ENCODE results near the gene MAP7D2. TPM values are rescaled to one million over a fixed set of nuclear protein-coding genes. Genes with fewer than 3 reads are reported as not detected.
A peak's percentile ranks its signal among the peaks of the same experiment; 100 is the strongest.

The MAP7D2 gene
- total and polyA plus RNA-seq, 2 of the 13 experiments (the other 11 are each of a cell fraction or from before 2014, with no cell fraction given): 9.6 to 10.5 TPM

DNA sequence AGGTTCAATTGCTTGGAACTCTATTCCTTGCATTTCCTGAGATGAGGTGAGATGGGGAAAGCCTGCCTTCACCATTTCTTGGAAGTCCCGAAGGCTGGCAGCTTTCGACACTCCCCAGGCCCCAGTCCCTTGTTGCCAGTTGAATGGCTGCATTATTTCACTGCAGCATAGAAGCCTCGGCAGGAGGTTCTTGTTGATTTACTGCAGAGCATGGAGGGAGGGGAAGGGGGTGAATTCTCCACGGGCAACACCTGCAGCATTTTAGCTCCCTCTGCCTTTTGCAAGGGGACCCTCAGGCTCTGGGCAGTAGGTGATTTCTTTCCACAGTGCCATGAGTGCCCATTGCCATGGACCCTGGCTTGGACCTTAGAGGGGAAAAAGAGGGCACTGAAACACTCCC lies 115.1 kb downstream of the MAP7D2 start:
- no peak overlapping the region for H3K27ac ChIP-seq (ENCODE audit: extremely low read length, insufficient read depth, low read length)
- H3K9ac ChIP-seq (ENCODE audit: insufficient read depth, low read depth, low read length): no peak overlapping the region

DNA sequence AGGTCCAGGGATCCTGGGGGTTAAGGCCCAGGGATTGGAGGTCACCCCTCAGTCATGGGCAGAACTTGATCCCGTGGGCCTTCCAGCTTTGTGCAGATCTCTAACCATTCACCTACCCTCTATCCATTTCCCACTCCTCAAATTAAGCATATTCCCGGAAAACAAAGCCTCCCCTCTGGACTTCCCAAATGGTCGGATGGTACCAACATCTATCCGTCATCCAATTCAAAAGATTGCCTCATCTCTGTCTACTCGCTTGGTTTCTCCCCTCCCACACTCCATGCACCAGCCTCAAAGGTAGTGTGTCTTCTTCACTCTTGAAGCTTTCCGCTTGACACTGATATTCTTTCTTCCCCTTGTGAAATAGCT lies 125.4 kb downstream of the MAP7D2 start:
- peak overlapping the region; percentile 44 to 63 (median 45) for H3K4me3 ChIP-seq (replicated peaks in 1 of 3; ENCODE audit: insufficient read depth in 1 of 3, low read depth in 2 of 3, low read length in 3 of 3)
- peak overlapping the region; percentile 78 for H3K4me2 ChIP-seq (ENCODE audit: low read depth, low read length)
- DNase-seq (ENCODE audit: low spot score) (no peak), ATAC-seq (peak; percentile 17), FAIRE-seq (no peak)
- H3K36me3 ChIP-seq (replicated peaks in 1 of 2; ENCODE audit: control insufficient read depth in 1 of 2, insufficient read depth in 2 of 2, low read length in 2 of 2): no peaks in the 10 kb centered on the region
- H3K4me1 ChIP-seq (ENCODE audit: insufficient read depth, low read length): peaks cover 13% of the 10 kb centered on the region; the same call in 1 of the 2 replicates
- no TSS peak for BruUV-seq (replicated peaks)
- peak overlapping the region; percentile 91 for H2AFZ ChIP-seq (ENCODE audit: low read length)
- 15% methylated on average over 6 of the region's 6 CpGs for WGBS (ENCODE audit: low lambda C conversion rate)
- no peaks in the 10 kb centered on the region for H3K27me3 ChIP-seq (ENCODE audit: control insufficient read depth in 1 of 2, insufficient read depth in 2 of 2, low read length in 2 of 2)
- no peaks in the 10 kb centered on the region for H3K9me3 ChIP-seq (ENCODE audit: low read length)
- no peak overlapping the region for H3K27ac ChIP-seq (ENCODE audit: extremely low read length, insufficient read depth, low read length)
- no peaks in the 10 kb centered on the region for H4K20me1 ChIP-seq (ENCODE audit: insufficient read depth, low read length)
- CTCF ChIA-PET (ENCODE audit: low intra/inter-chr PET ratio, low total read pairs): interaction anchor here (1.3 to 2.0 kb wide), 2 partner anchors 76 to 87 kb away, joined by 4 to 6 read pairs; no protein-coding TSS in a partner anchor
- intact Hi-C loops (cut with micrococcal nuclease; ENCODE audit: unreplicated experiment) (loop anchor here (1.0 to 5.0 kb wide), 2 partner anchors 76 to 86 kb away; no protein-coding TSS in a partner anchor), in situ Hi-C loops (cut with HindIII; ENCODE audit: extremely low pct_ligation_motif_present, low pct_unique_long_range_greater_than_20kb) (loop anchor here (10.0 kb wide), 1 partner anchor 87 kb away; no protein-coding TSS in a partner anchor)
- no peaks in the 10 kb centered on the region for H3K79me2 ChIP-seq (ENCODE audit: insufficient read depth, low read length)
- POLR2A ChIA-PET: no interaction called here
- peak overlapping the region; percentile 49; the same call in 1 of the 2 replicates for H3K9ac ChIP-seq (ENCODE audit: insufficient read depth, low read depth, low read length)
- TF ChIP-seq SOX5 (CRISPR knock-in tag; IDR thresholded peaks at IDR 0.05; ENCODE audit: borderline replicate concordance) (no peak), ZSCAN29 (CRISPR knock-in tag; conservative IDR thresholded peaks at IDR 0.05) (no peak), ZNF33B (CRISPR knock-in tag; IDR thresholded peaks at IDR 0.05) (no peak), MED1 (CRISPR knock-in tag; IDR thresholded peaks at IDR 0.05) (no peak), SMAD3 (CRISPR knock-in tag; IDR thresholded peaks at IDR 0.05) (no peak), POLR2AphosphoS5 (IDR thresholded peaks at IDR 0.05; ENCODE audit: low read depth, low read length) (peak; percentile 41; the same call in 1 of the 2 replicates), NFKB2 (CRISPR knock-in tag; IDR thresholded peaks at IDR 0.05; ENCODE audit: borderline replicate concordance) (no peak), RORA (CRISPR knock-in tag; IDR thresholded peaks at IDR 0.05) (no peak), ZNF772 (CRISPR knock-in tag; IDR thresholded peaks at IDR 0.05) (no peak)
- TF ChIP-seq, protein P1, sequence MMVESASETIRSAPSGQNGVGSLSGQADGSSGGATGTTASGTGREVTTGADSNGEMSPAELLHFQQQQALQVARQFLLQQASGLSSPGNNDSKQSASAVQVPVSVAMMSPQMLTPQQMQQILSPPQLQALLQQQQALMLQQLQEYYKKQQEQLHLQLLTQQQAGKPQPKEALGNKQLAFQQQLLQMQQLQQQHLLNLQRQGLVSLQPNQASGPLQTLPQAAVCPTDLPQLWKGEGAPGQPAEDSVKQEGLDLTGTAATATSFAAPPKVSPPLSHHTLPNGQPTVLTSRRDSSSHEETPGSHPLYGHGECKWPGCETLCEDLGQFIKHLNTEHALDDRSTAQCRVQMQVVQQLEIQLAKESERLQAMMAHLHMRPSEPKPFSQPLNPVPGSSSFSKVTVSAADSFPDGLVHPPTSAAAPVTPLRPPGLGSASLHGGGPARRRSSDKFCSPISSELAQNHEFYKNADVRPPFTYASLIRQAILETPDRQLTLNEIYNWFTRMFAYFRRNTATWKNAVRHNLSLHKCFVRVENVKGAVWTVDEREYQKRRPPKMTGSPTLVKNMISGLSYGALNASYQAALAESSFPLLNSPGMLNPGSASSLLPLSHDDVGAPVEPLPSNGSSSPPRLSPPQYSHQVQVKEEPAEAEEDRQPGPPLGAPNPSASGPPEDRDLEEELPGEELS (CRISPR knock-in tag; IDR thresholded peaks at IDR 0.05): no peak

More for the DNA sequence above, 115.1 kb downstream of the MAP7D2 start:
- ChIA-PET CTCF (ENCODE audit: low intra/inter-chr PET ratio, low total read pairs) (no interaction called here), POLR2A (no interaction called here)
- in situ Hi-C loops (cut with HindIII; ENCODE audit: extremely low pct_ligation_motif_present, low pct_unique_long_range_greater_than_20kb) (no loop called here), intact Hi-C loops (cut with micrococcal nuclease; ENCODE audit: unreplicated experiment) (no loop called here)
- Histone ChIP-seq H3K4me1 (ENCODE audit: insufficient read depth, low read length) (no peaks in the 10 kb centered on the region), H3K4me2 (ENCODE audit: low read depth, low read length) (no peak overlapping the region), H3K27me3 (ENCODE audit: control insufficient read depth in 1 of 2, insufficient read depth in 2 of 2, low read length in 2 of 2) (no peaks in the 10 kb centered on the region), H3K4me3 (replicated peaks in 1 of 3; ENCODE audit: insufficient read depth in 1 of 3, low read depth in 2 of 3, low read length in 3 of 3) (no peak overlapping the region), H4K20me1 (ENCODE audit: insufficient read depth, low read length) (no peaks in the 10 kb centered on the region), H3K79me2 (ENCODE audit: insufficient read depth, low read length) (no peaks in the 10 kb centered on the region), H2AFZ (ENCODE audit: low read length) (no peak overlapping the region), H3K36me3 (replicated peaks in 1 of 2; ENCODE audit: control insufficient read depth in 1 of 2, insufficient read depth in 2 of 2, low read length in 2 of 2) (no peaks in the 10 kb centered on the region), H3K9me3 (ENCODE audit: low read length) (no peaks in the 10 kb centered on the region)
- peak; percentile 58; the same call in 2 of the 3 replicates for ATAC-seq
- 0% methylated on average over 4 of the region's 4 CpGs for WGBS (ENCODE audit: low lambda C conversion rate)
- TF ChIP-seq, protein P2, sequence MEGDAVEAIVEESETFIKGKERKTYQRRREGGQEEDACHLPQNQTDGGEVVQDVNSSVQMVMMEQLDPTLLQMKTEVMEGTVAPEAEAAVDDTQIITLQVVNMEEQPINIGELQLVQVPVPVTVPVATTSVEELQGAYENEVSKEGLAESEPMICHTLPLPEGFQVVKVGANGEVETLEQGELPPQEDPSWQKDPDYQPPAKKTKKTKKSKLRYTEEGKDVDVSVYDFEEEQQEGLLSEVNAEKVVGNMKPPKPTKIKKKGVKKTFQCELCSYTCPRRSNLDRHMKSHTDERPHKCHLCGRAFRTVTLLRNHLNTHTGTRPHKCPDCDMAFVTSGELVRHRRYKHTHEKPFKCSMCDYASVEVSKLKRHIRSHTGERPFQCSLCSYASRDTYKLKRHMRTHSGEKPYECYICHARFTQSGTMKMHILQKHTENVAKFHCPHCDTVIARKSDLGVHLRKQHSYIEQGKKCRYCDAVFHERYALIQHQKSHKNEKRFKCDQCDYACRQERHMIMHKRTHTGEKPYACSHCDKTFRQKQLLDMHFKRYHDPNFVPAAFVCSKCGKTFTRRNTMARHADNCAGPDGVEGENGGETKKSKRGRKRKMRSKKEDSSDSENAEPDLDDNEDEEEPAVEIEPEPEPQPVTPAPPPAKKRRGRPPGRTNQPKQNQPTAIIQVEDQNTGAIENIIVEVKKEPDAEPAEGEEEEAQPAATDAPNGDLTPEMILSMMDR (CRISPR knock-in tag; IDR thresholded peaks at IDR 0.05): 0 out of 2 replicates have a peak, but pooled peaks have one; percentile 17
- no peak for TF ChIP-seq SMAD3 (CRISPR knock-in tag; IDR thresholded peaks at IDR 0.05)
- no peak for FAIRE-seq
- BruUV-seq (replicated peaks): no TSS peak
- DNase-seq (ENCODE audit: low spot score): no peak

Data from HepG2 (cell line).